ENCODE data around the gene SLC35C1.

The SLC35C1 gene

GRCh38 chr11:45843158-45843924, 38.4 kb downstream of the SLC35C1 start:
- TF ChIP-seq SIN3A (IDR thresholded peaks at IDR 0.05; ENCODE audit: borderline replicate concordance, insufficient read depth, low read length): no peak
- TF ChIP-seq FOXP2 (optimal IDR thresholded peaks at IDR 0.05; ENCODE audit: borderline replicate concordance, extremely low read depth, extremely low read length, insufficient read depth): peak; percentile 35

DNA sequence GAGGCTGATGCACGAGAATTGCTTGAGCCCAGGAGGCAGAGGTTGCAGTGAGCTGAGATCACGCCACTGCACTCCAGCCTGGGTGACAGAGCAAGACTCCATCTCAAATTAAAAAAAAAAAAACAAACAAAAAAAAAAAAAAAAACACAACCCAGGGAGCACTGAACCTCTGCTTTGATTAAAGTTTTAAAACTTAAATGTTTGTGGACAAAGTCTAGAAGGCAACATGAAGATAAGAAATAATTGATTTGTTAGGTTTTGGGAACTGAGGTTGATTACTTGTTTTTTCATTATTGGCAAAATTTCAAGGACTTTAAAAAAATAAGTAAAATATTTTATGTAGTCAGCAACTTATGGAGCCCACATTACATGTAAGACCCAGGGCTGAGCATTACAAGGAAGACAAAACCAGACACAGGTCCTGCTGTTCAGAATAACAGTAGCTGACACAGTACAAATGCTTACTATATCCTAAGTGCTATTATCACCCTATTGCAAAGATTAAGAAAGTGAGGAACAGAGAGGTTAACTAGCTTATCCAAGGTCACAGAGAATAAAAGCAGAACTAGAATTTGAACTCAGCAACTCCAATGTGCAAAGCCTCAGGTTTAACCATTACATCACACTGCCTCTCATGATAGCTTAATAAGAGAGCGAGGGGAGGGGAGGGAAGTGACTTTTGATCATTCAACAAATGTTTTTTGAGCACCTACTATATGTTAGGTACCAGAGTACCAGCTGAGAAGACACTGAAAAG, 40.1 kb downstream of the SLC35C1 start:
- TF ChIP-seq POLR2AphosphoS5 (IDR thresholded peaks at IDR 0.05; ENCODE audit: low read depth, low read length) (no peak), TAF1 (IDR thresholded peaks at IDR 0.05; ENCODE audit: borderline replicate concordance, insufficient read depth, low read length) (no peak), FOXP2 (optimal IDR thresholded peaks at IDR 0.05; ENCODE audit: borderline replicate concordance, extremely low read depth, extremely low read length, insufficient read depth) (no peak), SIN3A (IDR thresholded peaks at IDR 0.05; ENCODE audit: borderline replicate concordance, insufficient read depth, low read length) (no peak)
- TF ChIP-seq, protein P1, sequence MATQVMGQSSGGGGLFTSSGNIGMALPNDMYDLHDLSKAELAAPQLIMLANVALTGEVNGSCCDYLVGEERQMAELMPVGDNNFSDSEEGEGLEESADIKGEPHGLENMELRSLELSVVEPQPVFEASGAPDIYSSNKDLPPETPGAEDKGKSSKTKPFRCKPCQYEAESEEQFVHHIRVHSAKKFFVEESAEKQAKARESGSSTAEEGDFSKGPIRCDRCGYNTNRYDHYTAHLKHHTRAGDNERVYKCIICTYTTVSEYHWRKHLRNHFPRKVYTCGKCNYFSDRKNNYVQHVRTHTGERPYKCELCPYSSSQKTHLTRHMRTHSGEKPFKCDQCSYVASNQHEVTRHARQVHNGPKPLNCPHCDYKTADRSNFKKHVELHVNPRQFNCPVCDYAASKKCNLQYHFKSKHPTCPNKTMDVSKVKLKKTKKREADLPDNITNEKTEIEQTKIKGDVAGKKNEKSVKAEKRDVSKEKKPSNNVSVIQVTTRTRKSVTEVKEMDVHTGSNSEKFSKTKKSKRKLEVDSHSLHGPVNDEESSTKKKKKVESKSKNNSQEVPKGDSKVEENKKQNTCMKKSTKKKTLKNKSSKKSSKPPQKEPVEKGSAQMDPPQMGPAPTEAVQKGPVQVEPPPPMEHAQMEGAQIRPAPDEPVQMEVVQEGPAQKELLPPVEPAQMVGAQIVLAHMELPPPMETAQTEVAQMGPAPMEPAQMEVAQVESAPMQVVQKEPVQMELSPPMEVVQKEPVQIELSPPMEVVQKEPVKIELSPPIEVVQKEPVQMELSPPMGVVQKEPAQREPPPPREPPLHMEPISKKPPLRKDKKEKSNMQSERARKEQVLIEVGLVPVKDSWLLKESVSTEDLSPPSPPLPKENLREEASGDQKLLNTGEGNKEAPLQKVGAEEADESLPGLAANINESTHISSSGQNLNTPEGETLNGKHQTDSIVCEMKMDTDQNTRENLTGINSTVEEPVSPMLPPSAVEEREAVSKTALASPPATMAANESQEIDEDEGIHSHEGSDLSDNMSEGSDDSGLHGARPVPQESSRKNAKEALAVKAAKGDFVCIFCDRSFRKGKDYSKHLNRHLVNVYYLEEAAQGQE (IDR thresholded peaks at IDR 0.05; ENCODE audit: insufficient read depth in 1 of 2, low read depth in 2 of 2, low read length in 2 of 2): no peak

DNA sequence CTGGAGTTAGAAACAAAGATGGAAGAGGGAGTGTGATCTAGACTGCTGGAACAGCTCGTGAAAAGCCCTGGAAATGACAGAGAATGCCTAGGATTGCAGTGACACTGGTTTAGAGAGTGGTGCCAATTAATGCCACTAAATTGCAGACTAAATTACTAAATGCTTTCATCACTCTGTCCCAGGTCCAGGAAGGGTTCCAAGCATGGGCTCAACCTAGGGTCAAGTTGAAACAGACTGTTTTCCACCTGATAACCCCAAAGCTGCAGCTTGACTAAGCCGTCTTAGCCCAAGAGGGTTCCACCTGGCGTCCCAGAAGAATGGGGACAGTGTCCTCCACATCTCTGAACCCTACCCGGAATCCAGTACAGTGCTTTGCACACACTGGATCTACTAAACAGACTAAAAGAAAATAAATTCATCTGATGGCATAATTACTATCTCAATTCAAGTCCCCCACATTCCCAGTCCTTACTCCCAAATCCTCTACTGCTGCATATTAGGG, 41.3 kb downstream of the SLC35C1 start:
- TF ChIP-seq FOXP2 (optimal IDR thresholded peaks at IDR 0.05; ENCODE audit: borderline replicate concordance, extremely low read depth, extremely low read length, insufficient read depth) (no peak), TAF1 (IDR thresholded peaks at IDR 0.05; ENCODE audit: borderline replicate concordance, insufficient read depth, low read length) (no peak), SIN3A (IDR thresholded peaks at IDR 0.05; ENCODE audit: borderline replicate concordance, insufficient read depth, low read length) (no peak), POLR2AphosphoS5 (IDR thresholded peaks at IDR 0.05; ENCODE audit: low read depth, low read length) (no peak)
- TF ChIP-seq, protein P1 (IDR thresholded peaks at IDR 0.05; ENCODE audit: insufficient read depth in 1 of 2, low read depth in 2 of 2, low read length in 2 of 2): no peak

DNA sequence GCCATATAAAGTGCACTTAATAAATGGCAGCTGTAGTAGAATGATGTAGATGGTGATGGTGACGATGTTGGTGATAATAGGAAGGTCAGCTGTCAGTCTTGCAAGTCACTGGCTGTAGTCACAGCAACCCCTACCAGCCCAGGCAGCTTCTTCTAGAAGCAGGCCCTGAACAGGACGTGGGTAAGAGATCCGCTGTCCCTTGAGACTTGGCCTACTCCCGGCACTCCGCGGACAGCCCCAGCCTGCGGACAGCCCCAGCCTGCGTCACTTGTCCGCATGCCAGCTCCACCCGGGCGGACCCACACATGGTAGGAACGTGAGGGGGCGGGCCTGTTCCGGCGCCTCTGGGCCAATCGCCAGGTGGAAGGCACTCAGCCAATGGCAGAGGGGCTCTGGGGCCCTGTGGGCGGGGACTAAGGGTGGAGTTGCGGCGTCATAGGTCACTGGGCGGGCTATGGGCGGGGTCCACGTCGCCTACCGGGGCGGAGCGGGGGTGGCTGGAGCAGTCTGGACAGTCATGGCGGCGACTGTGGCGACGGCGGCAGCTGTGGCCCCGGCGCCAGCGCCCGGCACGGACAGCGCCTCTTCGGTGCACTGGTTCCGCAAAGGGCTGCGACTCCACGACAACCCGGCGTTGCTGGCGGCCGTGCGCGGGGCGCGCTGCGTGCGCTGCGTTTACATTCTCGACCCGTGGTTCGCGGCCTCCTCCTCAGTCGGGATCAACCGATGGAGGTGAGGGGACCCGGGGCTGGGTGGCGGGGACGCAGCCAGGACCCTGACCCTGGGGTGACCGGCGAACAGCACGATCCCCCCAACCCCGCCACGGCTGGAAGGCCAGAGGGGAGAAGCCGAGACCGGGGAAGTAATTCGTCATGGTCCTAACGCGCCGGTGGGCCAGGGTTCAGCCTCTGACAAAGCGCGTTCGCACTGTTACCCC, 42.3 kb downstream of the SLC35C1 start, which contains the start of gene CRY2:
CRY2 (plus strand) TSS at position 502 of the 937 bp plus-strand sequence; CDS start at position 518, 16 bp downstream.
- TF ChIP-seq TAF1 (IDR thresholded peaks at IDR 0.05; ENCODE audit: borderline replicate concordance, insufficient read depth, low read length) (peak; percentile 86), SIN3A (IDR thresholded peaks at IDR 0.05; ENCODE audit: borderline replicate concordance, insufficient read depth, low read length) (peak; percentile 99), POLR2AphosphoS5 (IDR thresholded peaks at IDR 0.05; ENCODE audit: low read depth, low read length) (peak; percentile 73), FOXP2 (optimal IDR thresholded peaks at IDR 0.05; ENCODE audit: borderline replicate concordance, extremely low read depth, extremely low read length, insufficient read depth) (peak; percentile 88)
- TF ChIP-seq, protein P1 (IDR thresholded peaks at IDR 0.05; ENCODE audit: insufficient read depth in 1 of 2, low read depth in 2 of 2, low read length in 2 of 2): peak; percentile 35 to 68; a peak in 3 of 4 replicates
